Measurements from ENCODE around the gene POM121.
"Not testable (repeated sequence)": the region's sequence is repeated elsewhere in the genome, so short reads cannot be mapped to it uniquely, and the experiment has no call there.

The POM121 gene

DNA sequence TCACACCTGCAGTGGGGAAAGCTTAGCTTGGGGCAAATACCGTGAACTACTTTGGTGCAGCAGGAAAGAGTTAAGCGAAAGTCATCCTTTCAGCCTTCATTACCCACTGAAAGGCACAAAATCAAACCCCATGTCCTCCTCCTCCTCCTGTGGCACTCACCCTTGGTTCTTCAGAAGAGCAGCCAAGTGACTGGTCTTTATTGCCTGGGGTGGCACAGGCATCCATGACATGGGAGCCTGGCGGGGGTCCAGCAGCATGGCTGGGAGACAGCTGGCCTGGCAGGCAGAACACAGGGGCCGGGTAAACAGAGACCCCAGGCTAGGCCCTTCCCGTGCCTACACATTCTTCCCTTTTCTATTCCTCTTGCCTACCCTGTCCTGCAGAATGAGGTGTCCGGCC is 24.8 kb downstream of the POM121 start:
- not testable (repeated sequence) for DNase-seq (ENCODE audit: low read depth in 2 of 2)

DNA sequence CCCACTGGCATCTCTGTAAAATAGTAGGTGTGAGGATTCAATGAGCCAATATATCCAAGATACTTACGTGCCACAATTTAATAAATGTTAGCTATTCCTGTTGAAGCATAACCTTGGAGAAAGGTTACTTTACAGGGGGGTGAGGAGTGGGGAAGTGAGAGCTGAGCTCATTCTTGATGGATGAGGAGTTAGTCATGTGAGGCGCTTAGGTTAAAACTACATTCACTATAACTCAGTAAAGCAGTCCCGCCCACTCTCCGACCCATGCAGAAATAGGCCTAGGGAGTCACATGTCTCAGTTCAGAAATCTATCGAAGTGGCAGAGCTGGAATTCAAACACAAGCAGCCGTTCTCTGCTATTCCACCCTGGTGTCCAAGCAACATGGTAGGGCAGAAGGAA is 25.5 kb downstream of the POM121 start:
- DNase-seq (ENCODE audit: low read depth in 2 of 2), result not testable (repeated sequence)

DNA sequence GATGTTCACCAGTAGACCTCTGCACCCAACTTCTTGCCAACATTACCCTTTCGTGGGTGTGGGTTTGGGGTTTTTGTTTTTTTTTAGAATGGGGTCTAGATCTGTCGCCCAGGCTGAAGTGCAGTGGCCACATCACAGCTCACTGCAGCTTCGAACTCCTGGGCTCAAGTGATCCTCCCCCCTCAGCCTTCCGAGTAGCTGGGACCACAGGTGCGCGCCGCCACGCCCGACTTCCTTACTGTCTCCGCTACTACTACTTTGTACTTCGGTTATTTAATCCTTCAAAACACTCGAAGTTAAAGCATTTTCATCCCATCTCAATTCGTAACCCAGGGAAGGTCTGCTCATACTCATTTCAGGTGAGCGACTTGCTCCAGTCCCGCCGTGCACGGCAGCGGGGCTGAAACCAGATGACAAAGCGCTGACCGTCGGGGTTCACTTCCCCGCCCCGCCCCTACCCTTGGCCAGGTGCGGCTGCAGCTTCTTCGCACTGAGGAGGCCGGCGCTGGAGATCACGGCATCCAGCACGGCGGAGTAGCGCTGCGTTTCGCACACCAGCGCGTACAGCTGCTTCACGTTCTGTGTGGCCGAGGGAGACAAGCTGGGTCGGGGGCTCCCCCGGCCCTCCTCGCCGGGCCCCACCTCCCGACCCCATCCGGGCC is 29.1 kb downstream of the POM121 start:
- not testable (repeated sequence) for DNase-seq (ENCODE audit: low read depth in 2 of 2)

DNA sequence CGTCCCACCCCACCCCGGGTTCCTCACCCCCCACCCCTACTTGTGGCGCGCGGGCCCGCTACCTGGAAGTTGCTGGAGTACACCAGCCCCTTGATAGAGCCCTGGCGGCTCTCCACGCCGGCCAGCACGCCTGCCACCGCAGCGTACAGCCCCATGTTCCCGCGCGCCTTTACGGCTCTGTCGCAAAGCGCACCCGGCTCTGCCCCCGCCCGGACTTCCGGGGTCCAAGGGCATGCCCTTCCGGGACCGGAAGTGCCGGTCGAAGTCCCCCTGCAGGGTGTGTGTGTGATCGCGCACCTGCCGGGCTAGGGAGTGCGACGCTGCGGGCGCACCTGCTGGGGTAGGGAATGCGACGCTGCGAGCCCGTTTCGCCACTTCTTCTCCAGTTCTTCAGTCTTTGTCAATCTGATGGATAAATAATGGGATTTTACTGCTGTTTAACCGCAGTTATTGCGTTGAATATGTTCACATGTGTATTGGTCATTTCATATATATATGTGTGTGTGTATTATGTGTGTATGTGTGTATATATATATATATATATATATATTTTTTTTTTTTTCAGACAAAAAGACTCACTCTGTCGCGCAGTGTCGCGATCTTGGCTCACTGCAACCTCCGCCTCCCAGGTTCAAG is 29.8 kb downstream of the POM121 start:
- DNase-seq (ENCODE audit: low read depth in 2 of 2), result not testable (repeated sequence)

DNA sequence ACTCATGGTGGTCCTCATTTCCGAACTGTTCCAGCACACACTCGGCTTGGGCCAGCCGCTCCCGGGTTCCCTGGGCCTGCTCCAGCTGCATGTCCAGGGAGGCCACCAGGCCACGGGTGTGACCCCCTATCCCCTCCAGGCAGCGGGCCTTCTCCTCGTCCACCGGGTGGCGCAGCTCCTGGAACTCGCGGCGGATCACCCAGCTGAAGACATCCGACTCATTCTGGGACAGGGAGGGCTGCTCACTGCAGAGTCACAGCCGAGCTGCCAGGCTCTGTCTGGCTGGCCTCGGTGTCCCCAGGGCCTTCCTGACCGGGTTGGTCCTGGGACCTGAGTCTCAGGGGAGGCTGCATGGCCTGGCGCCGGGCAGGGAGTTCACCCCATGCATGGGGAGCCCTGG is 35.1 kb downstream of the POM121 start:
- DNase-seq (ENCODE audit: low read depth in 2 of 2), result not testable (repeated sequence)

DNA sequence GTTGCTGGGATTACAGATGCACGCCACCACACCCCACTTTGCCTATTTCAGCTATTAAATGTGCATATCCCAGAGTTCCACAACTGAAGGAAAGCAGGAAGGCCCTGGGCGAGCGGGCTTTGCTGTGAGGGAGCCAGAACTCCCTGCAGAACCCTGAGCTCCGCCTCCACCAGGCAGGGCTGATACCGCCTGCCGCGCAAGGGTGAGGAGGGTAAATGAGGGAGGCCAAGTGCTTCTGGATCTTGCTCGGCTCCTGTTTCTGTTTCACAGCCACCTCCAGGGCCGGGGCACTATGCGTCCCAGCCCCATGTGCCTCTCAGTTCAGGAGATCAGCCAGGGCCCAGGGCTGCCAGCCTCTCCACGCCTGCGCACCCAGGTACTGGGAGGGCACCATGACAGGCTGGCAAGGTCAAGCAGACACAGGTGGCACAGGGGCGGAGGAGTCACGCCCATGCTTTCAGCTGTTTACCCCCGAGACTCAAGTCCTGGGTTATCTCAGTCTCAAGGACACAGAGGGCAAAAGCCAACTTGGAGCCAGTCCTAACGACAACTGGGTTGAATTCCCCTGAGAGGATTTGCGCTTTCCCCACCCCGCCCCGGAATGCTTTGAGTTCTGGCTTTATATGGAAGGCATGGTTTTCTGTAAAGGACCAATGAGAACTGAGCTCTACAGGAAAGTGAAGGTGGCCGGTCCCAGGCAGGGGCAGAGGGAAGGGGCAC is 35.9 kb downstream of the POM121 start:
- DNase-seq (ENCODE audit: low read depth in 2 of 2), result not testable (repeated sequence)

DNA sequence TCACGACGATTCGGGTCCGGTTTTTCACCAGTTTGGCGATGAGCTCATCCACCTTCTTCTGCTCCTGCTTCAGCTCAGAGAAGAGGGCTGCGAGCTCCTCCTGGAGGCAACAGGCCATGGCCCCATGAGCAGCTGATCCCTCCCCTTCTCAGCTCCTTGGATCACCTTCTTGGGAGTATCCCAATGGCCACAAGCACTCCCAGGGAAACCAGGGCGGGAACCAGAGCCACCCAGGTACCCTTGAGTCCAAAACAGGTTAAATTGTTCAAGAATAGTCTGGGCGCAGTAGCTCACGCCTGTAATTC is 36.4 kb downstream of the POM121 start:
- DNase-seq (ENCODE audit: low read depth in 2 of 2), result not testable (repeated sequence)

DNA sequence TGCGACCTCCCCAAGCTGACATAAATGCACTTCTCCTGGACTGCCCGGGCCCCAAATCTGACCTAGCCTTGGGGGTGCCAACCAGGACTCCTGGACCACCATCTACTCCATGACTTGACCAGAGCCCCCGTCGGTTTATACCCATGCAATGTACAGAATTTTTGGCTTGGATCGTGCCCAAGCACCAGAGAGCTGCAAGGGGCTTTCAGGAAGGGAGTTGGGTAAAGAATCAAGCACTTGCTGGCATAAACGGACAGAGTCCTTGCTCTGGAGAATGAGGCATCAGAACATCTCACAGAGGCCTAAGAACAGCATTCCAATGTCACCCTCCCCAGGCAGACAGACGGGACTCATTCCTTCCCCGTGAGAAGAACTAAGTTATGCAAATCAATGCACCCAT is 38.2 kb downstream of the POM121 start:
- not testable (repeated sequence) for DNase-seq (ENCODE audit: low read depth in 2 of 2)

DNA sequence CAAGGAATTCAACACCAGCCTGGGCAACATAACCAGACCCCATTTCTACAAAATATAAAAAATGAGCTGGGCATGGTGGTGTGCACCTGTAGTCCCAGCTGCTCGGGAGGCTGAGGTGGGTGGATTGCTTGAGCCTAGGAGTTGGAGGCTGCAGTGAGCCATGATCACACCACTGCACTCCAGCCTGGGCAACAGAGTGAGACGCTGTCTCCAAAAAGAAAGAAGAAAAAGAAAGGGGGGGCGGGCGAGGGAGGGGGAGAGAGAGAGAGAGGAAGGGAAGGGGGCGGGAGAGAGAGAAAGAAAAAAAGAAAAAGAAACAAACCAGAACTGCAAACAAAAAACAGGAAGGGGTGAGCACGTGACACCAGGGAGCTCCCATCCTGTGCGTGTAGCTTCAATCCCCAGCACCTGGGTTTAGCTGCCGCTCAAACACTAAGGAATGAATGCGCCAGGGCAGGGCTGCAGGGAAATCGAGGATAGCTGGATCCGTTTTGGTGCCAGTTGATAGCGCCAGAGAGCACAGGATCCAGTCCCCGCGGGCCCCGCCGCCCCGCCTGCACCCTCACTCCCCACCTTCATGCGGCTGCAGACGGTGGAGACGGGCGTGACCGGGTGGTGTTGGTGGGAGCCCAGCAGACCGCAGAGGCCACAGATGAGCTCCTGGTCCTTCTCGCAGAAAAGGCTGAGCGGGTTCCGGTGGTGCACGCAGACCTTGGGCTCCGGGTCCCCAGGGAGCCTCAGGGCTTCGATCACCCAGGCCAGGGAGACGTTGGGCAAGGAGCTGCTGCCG is 40.5 kb downstream of the POM121 start:
- DNase-seq (ENCODE audit: low read depth in 2 of 2), result not testable (repeated sequence)

DNA sequence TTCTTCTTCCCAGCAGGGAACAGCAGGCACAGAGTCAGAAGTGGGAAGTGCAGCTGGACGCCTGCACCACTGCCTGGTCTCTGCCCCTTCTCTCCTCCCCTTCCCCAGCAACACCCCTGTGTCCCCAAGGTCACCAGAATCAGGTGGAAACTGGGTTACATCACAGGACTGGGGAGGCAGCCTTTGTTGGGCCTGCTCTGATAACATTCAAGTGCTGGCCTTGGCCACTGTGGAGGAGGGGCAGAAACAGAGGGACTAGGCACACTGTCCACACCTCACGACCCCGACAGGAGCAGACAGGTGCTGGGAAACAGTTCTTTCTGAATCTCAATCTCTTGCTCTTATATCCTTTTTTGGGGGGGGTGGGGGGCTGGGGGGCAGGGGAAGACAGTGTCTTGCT is 42.0 kb downstream of the POM121 start:
- DNase-seq (ENCODE audit: low read depth in 2 of 2), result not testable (repeated sequence)

DNA sequence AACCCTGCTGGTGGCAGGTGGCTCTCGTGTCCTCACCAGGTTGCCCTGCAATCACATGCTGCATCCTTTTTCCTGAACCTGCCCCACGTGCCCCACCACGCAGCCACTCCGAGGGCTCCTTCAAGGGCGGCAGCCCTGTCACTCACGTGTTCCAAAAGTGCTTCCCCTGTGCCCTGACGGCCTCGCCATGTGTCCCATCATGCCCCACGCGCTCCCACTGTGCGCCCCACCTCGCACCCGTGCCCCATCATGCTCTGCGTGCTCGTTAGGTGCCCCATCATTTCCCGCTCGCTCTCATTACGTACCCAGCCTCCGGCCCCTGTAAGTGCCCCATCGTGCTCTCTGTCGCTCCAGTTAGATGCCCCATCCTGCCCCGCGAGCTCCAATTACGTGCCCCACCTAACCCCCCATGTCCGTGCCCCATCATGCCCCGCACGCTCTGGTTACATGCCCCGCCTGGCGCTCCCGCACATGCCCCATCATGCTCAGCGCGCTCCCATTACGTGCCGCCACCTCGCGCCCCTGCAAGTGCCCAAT is 44.2 kb downstream of the POM121 start, which contains the start of gene TRIM74:
Gene TRIM74, minus strand, starts transcription at position 487 of the 537 bp plus-strand sequence. CDS start 3,309 bp downstream, outside the sequence.
- DNase-seq (ENCODE audit: low read depth in 2 of 2), result not testable (repeated sequence)

DNA sequence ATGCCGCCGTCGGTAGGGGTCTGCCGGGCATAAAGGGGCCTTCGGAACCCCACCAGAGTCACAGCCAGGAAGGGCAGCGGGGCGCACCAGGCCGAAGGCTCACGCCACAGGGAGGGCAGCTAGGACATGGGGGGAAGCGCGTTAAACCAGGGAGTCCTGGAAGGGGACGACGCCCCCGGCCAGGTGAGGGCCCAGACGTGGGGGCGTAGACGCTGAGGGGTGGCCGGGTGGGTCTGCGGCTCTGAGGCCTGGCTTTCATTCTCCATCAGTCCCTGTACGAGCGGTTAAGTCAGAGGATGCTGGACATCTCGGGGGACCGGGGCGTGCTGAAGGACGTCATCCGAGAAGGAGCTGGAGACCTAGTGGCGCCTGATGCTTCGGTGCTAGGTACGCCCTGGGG is 44.8 kb downstream of the POM121 start:
- not testable (repeated sequence) for DNase-seq (ENCODE audit: low read depth in 2 of 2)

DNA sequence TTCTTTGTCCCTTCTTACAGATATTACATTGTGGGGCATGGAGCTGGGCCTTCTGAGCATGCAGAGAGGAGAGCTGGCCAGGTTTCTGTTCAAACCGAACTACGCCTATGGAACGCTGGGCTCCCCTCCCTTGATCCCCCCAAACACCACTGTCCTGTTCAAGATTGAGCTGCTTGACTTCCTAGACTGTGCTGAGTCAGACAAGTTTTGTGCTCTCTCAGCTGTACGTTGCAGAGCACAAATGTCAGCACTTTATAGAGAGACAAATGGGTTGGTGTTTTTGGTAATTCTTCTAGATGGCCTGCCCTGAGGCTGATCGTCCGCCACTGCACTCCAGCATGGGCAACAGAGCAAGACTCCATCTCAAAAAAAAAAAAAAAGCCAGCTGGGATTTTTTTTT is 46.6 kb downstream of the POM121 start:
- not testable (repeated sequence) for DNase-seq (ENCODE audit: low read depth in 2 of 2)

DNA sequence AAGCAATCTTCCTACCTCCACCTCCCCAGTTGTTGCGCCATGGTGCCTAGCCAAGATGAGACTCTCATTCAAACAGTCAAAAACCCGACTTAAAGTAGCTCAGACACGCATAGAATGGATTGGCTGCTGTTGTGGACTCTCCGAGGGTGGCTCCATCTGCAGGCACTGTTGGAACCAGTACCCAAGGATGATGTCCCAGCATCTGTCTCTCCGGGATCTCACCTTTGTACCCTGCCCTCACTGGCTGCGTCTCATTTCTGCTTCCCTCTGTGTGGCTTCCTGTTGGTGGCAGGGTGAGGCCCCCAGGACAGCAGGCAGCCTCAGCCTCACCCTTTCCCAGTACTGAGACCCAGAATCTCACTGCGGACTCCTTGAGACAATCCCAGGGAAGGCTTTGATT is 49.9 kb downstream of the POM121 start:
- DNase-seq (ENCODE audit: low read depth in 2 of 2), result not testable (repeated sequence)

DNA sequence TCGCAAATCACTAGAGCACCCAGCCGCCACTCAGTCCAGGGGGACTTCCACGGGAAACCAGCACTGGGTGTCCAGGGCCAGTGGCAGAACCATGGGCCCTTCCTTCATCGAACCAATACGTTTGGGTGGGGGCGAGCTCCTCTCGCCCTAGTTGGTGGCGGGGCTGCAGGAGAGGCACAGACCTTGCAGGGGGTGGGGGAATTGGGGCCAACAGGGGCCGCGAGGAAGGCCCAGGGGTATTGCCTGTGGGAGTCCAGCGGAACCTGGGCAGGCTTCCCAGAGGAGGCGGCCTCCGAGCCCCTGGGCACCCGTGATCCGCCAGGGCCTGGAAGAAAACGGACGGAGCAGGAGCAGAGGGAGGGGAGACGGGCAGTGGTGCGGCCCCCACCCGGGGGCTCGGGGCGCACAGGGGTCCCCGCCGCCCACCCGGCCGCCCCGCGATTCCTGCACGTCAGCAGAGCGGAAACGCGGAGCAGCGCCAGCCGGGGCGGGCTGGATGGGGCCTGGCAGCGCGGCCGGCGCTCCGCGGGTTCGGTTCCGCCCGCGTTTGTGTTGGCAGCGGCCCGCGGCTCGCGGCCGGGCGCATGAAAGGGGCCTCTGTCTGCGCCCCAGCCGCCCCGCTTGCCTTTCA is 50.9 kb downstream of the POM121 start:
- not testable (repeated sequence) for DNase-seq (ENCODE audit: low read depth in 2 of 2)

DNA sequence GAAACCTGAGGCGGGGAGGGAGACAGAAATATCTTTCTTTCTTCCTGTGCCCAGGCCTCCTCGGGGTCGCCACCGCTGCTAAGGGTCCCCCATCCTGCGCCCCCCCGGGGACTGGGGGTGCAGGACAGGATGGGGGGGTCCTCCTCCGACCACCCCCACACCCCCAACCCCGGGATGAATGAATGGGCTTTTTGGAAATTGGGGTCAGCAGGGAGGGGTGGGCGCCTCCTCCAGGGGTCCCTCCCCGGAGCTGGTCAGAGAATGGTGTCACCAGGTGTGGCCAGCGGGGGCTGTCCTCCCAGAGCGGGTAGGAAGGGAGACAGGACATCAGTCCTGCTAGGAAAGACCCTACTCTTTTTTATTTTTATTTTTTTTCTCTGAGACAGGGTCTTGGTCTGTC is 51.5 kb downstream of the POM121 start:
- not testable (repeated sequence) for DNase-seq (ENCODE audit: low read depth in 2 of 2)

DNA sequence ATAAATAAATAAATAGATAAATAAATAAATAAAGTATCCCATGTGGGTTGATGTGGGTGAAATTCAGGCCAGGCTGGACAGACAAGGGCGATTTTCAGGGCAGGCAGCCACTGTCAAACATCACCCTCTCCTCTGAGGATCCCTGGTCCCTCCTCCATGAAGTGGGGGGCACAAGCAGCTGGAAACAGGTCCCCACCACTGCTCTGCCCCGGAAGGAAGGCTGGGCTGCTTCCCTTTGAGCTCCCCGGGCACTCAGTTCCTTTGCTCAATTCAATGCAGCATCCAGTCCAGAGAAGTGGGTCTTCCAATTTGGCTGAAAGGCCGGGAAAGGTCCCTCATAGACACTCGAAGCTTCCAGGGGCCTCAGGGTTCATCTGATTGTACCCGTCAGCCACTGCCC is 55.5 kb downstream of the POM121 start:
- not testable (repeated sequence) for DNase-seq (ENCODE audit: low read depth in 2 of 2)

DNA sequence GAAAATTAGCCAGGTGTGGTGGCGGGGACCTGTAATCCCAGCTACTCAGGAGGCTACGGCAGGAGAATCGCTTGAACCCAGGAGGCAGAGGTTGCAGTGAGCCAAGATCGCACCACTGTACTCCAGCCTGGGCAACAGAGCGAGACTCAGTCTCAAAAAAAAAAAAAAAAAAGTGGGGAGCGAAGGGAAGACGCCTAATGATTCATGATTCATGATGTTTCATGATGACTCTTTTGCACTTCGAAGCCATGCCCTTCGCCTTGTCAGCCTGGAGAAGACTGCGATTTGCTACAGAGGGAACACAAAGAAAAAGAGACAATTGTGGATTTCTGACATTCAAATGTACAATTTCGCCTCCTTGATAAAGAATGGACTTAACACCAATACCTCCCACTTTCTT is 57.2 kb downstream of the POM121 start:
- not testable (repeated sequence) for DNase-seq (ENCODE audit: low read depth in 2 of 2)

DNA sequence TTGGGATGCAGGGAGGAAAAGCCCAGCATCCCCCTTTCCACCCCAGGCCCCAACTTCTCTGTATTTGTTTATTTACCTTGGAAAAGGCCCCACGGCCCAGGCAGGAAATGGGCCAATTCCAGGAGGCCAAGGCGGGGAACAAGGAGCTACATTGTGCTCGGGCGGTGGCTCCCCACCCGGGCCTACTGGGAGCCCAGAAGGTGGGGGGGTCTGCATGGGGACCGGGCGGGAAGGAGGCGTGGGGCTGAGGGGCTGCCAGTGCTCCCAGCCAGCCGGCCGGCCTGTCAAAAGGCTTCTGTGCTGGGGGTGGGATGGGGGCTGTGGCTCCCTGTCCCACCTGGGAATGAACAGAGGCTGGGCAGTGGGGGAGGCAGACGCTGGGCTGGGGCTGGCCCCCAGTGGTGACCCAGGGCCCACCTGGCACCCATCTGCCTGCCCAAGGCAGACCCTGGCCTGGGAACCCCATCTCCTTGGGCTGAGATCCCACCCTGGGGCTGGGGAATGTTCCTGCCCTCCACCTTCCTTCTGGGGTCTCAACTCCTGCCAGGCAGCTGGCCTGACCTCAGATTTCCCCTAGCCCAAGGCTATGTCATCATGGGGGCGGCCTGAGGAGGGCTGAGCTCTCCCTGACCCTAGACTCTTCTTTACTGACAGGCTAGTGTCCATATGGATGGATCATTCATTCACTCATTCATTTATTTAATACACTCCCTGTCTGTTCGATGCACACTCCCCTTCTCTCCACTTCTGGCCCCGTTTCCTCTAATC is 65.4 kb downstream of the POM121 start:
- not testable (repeated sequence) for DNase-seq (ENCODE audit: low read depth in 2 of 2)

DNA sequence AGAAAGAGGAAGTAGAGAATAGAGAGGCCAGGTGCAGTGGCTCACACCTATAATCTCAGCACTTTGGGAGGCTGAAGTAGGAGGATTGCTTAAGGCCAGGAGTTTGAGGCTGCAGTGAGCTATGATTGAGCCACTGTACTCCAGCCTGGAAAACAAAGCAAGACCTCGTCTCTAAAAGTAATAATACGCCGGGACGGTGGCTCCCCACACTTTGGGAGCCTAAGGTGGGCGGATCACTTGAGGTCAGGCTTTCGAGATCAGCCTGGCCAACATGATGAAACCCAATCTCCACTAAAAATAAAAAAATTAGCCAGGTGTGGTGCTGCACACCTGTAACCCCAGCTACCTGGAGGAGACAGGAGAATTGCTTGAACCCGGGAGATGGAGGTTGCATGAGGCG is 70.6 kb downstream of the POM121 start:
- DNase-seq (ENCODE audit: low read depth in 2 of 2), result not testable (repeated sequence)
